GM19455 (cell line): ENCODE results near the gene NRXN3.

Source experiments
- ATAC-seq: cut with Tn5 transposase; IDR thresholded peaks from one replicate; pipeline ENCODE4 v1.9.1; 2021; ENCODE audit not compliant: unreplicated experiment

NRXN3 gene

GRCh38 chr14:78788467-78789360 lies 618.5 kb downstream of the NRXN3 start:
- no peak for ATAC-seq

GRCh38 chr14:78790271-78790670 lies 620.1 kb downstream of the NRXN3 start:
- ATAC-seq = no peak

GRCh38 chr14:78798757-78799156 lies 628.6 kb downstream of the NRXN3 start:
- ATAC-seq = no peak

- no peak for ATAC-seq
These were observed 635.4 kb downstream of the NRXN3 start for GRCh38 chr14:78805570-78805969.

GRCh38 chr14:78823035-78823434 lies 652.9 kb downstream of the NRXN3 start:
- no peak for ATAC-seq

- ATAC-seq = no peak
These were observed 653.3 kb downstream of the NRXN3 start for GRCh38 chr14:78823516-78823915.

GRCh38 chr14:78829274-78829673 lies 659.1 kb downstream of the NRXN3 start:
- ATAC-seq = no peak

- ATAC-seq = no peak
These were observed 664.7 kb downstream of the NRXN3 start for GRCh38 chr14:78834766-78835451.

- ATAC-seq = no peak
These were observed 665.7 kb downstream of the NRXN3 start for GRCh38 chr14:78835909-78836308.

GRCh38 chr14:78836777-78837176 lies 666.6 kb downstream of the NRXN3 start:
- peak; percentile 55 for ATAC-seq

- ATAC-seq = no peak
These were observed 668.8 kb downstream of the NRXN3 start for GRCh38 chr14:78838959-78839358.

GRCh38 chr14:78840898-78841297 lies 670.7 kb downstream of the NRXN3 start:
- no peak for ATAC-seq

GRCh38 chr14:78847801-78848200 lies 677.6 kb downstream of the NRXN3 start:
- no peak for ATAC-seq

- no peak for ATAC-seq
These were observed 678.2 kb downstream of the NRXN3 start for GRCh38 chr14:78848234-78848820.

- no peak for ATAC-seq
These were observed 679.8 kb downstream of the NRXN3 start for GRCh38 chr14:78849952-78850351.

GRCh38 chr14:78851189-78851588 lies 681.0 kb downstream of the NRXN3 start:
- no peak for ATAC-seq

- no peak for ATAC-seq
These were observed 681.9 kb downstream of the NRXN3 start for GRCh38 chr14:78852040-78852439.

- ATAC-seq = no peak
These were observed 687.8 kb downstream of the NRXN3 start for GRCh38 chr14:78857974-78858373.

GRCh38 chr14:78863143-78863542 lies 693.0 kb downstream of the NRXN3 start:
- no peak for ATAC-seq

GRCh38 chr14:78872837-78873236 lies 702.7 kb downstream of the NRXN3 start:
- no peak for ATAC-seq

GRCh38 chr14:78873581-78873980 lies 703.4 kb downstream of the NRXN3 start:
- no peak for ATAC-seq

- ATAC-seq = no peak
These were observed 704.9 kb downstream of the NRXN3 start for GRCh38 chr14:78875049-78875448.
